NCI-H1694 (cell line): ENCODE data around the gene SEMA5A.

Source experiments
- DNase-seq: peaks from one replicate; lab custom pipeline; 2025; lab: John Stamatoyannopoulos, UW

SEMA5A gene

GRCh38 chr5:9399094-9399493, 146.8 kb downstream of the SEMA5A start:
- DNase-seq = no peak

GRCh38 chr5:9398227-9398626, 147.6 kb downstream of the SEMA5A start:
- no peak for DNase-seq

- no peak for DNase-seq
Observed at GRCh38 chr5:9396285-9396770, 149.5 kb downstream of the SEMA5A start.

DNA sequence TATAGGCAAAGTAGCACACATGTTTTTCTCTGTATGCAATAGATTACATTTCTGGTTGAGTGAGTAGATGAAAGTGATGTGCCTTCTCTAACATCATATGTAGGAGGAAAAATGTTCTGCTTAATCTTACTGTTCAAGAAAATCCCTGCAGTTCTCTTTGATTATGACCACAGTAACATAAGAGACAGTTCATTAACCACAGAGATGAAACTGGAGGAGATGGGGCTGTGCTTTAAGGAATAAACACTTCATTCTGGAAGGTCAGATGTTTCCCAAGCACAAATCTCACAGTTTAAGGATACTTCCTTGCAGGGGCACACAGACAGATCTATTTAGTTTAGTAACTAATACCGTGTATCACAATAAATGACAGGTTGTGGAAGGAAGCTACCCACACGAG, 150.2 kb downstream of the SEMA5A start:
- no peak for DNase-seq

DNA sequence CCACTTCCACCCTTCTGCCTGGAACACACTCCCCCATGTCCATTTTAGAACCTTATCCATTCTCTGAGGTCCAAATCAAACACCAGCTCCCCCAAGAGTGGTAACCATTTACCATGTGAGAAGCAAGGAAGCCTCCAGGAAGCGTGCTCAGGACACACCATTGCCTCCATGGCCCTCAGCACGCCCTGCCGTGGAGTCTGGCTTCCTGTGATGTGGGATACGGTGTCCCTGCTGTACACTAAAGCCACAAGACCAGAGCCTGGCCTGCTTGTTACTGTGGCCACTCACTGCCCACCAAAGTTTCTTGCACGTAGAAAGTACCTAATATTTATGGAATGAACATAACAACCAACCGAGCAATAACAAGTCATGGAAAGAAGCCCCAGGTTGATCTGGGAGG, 151.7 kb downstream of the SEMA5A start:
- DNase-seq = no peak

GRCh38 chr5:9392625-9393024, 153.2 kb downstream of the SEMA5A start:
- DNase-seq = no peak

- DNase-seq = no peak
Observed at GRCh38 chr5:9391080-9391479, 154.8 kb downstream of the SEMA5A start.

DNA sequence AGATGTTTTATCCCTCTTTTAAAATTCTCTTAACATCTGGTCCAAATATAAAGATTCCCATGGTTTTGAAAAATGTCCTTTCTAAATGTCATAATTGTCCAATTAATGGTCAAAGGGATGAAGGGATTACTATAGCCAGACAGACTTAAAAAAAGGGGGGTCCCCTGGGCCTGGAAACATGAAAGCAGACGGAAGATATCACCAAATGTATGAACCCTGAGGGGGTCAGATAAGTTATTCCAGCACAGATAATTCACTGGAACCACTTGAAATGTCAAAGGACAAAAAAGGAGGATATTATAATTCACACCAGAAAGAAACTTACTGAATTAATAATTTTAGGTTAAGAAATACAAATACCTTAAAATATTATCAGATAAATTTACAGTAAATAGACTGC, 155.8 kb downstream of the SEMA5A start:
- DNase-seq = no peak

DNA sequence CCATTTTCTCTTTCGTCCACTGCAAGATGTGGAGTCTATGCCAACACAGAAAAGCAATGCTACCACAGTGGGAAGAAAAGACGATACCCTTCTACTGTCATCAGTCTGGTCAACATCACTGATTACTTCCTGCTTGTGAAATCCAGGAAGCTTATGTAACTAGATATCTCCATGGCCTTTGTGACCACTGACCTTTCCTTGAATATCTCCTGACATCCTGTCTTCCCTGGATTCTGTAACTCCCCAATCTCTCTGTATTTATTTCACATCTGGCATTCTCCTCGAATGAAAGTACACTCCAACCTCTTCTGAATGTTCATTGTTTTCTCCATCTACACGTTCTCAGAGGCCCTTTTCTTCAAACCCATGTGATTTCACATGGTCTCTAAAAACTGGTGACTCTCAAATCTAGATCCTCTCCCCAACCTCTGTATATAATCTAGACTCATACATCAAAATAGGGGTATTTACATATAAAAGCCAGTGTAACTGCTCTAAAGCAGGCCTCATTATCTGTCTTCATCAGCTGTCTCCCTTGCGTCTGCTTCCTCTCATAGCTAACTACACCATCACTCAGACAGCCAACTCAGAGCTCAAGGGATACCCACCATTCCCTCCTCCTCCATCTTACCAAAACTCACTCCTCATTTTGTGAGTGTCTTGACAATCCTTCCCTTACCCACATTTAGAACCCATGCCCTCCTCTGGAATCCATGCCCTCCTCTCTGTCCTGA, 156.8 kb downstream of the SEMA5A start:
- DNase-seq = no peak

DNA sequence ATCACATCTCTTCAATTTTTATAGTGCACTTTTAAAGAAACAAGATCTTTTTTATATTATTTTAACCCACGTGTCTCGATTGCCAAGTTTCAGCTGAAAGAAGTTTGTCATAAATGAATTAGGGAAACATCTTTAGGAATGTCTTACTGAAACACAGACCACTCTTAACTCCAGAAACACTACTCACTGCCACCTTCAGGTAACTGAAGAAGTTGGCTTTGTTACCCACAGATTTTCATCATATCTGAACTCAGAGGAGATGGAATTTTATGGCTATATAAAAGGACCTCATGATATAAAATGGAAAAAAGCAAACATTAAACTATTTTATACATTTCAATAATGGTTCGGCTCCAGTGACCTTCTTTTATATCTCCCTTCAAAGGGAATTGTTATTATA, 158.0 kb downstream of the SEMA5A start:
- no peak for DNase-seq

DNA sequence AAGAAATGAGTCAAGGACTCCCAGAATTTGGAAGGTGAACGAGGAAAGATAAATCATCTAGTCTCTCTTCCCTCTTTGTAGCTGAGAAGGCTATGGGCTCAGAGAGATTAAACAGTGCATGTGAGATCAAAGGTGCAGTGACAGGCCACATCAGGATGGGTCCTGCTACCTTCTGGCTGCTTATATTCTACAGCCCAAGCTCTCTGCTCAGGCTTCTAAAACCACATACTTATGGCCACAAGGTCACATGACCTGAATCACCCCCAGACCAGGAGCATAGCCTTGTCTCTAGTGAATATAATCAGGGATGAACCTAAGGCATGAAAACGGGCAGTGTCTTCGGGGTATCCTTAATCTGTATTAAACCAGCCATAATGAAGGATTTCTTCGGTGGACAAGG, 158.9 kb downstream of the SEMA5A start:
- no peak for DNase-seq

DNA sequence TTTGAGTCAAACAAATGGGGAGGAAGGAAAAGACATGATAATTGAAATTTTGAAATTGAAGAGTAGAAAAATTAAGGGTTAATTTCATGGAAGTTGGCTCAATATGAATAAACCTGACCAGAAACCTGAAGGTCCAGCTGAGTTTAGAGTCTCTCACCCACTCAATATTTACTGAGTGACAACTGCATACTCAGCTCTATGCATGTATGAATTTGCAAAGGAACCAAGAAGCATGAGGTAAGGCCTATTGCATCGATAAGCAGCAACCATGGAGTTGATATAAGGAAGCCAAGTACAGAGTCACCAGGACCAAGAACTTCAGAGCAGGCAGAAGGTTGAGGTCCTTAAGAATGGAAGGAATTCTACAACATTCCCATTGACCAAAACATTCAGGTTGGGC, 163.4 kb downstream of the SEMA5A start:
- DNase-seq = no peak

- DNase-seq = no peak
Observed at GRCh38 chr5:9381464-9381863, 164.4 kb downstream of the SEMA5A start.

GRCh38 chr5:9380109-9380508, 165.8 kb downstream of the SEMA5A start:
- no peak for DNase-seq

- DNase-seq = no peak
Observed at GRCh38 chr5:9376363-9377117, 169.3 kb downstream of the SEMA5A start.

GRCh38 chr5:9375756-9376155, 170.1 kb downstream of the SEMA5A start:
- DNase-seq = no peak

- DNase-seq = no peak
Observed at GRCh38 chr5:9374025-9374424, 171.8 kb downstream of the SEMA5A start.

- DNase-seq = no peak
Observed at GRCh38 chr5:9373571-9373970, 172.3 kb downstream of the SEMA5A start.

DNA sequence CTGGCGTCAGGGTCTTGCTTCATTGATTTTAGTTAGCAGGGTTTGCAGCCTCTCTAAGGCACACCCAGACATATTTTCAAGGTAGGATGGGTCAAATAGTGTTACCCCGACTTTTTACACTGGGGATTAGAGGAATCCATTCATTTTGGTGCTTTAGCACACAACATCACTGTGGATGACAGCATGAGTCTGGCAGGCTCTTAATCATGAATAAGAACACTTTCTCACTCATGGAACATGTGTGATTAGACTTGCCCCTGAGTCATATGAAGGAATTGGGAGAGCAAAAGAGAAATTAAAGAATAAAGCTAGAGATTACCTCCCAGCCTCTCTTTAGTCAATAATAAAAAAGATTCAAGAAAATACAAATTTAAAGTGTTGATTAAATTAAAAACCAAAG, 175.6 kb downstream of the SEMA5A start:
- no peak for DNase-seq

GRCh38 chr5:9365512-9365911, 180.4 kb downstream of the SEMA5A start:
- no peak for DNase-seq

GRCh38 chr5:9363449-9363848, 182.4 kb downstream of the SEMA5A start:
- no peak for DNase-seq

GRCh38 chr5:9363026-9363425, 182.8 kb downstream of the SEMA5A start:
- no peak for DNase-seq

GRCh38 chr5:9362600-9362999, 183.3 kb downstream of the SEMA5A start:
- no peak for DNase-seq

DNA sequence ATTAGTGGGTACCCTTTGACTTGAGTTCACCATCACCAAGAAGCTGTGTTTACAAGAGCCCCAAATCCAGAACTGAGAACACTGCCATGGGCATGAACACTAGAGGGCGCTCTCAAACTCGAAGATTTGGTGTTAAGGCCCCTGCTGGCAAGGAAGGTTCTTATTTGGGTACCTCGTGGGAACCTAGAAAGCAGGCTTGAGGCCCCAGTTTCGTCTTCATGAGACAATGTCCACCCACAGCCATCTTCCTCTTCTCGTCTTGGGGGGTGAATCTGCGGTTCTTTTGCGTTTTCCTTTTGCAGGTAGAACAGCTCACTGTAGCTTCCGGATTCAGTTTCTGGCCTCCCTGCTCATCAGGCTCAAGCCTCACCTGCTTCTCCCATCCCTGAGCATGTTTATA, 184.0 kb downstream of the SEMA5A start:
- peak; percentile 27 for DNase-seq
